HG03575 (cell line): ENCODE measurements around the gene CLCA1.

Experiments used
- ATAC-seq: cut with Tn5 transposase; IDR thresholded peaks from one replicate; pipeline ENCODE4 v1.9.1; 2021; ENCODE audit not compliant: unreplicated experiment, insufficient number of reproducible peaks, low FRiP score; ENCODE audit errors: extremely low read depth

The CLCA1 gene

DNA sequence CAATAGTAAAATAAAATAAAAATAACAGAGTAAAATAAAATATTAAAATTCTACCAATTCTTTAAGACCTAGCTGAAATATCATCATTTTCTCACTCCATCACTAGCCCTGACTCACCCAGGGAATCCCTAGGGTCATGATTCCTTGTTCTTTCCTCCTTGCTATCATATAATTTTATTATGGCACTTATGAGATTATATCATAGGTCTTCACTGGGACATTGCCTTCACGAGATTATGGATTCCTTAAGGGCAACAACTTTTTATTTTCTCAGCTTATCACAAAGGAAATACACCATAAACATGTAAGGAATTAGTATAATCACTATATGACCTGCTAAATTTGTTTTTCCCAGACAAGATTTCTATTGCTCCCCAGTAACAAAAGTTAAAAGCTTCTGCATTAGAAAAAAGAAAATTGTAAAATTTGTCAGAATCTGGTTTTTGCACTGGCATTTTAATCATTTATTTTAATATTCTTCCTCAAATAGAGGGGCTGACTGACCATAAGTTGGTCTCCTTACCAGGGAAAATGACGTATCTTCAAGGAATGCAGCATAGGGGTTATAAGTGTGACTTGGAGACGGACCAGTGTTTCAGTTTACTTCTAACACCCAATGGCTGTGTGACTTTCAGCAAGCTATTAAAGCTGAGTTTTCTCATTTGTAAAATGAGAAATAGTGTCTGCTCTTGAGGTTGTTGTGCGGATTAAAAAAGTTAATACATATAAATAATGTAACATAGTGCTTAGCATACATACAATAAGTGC lies 69.4 kb downstream of the CLCA1 start:
- no peak for ATAC-seq

GRCh38 chr1:86538775-86539174 lies 70.0 kb downstream of the CLCA1 start:
- no peak for ATAC-seq

DNA sequence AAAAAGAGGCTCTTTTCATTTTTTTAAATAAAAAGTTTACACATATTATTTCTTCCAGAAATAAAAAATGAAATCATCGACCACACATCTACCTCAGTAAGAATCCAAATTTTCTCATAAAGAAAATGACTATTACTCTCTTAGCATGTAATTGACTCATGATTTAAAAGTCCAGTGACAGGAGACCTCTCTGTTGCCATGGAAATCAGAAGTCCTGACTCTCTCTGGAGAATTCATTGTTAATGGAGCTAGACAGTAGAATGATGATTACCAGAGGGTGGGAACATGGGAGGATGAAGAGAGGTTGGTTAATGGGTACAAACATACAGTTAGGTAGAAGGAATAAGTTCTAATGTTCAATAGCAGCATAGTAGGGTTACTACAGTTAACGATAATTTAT lies 73.1 kb downstream of the CLCA1 start:
- ATAC-seq = no peak

GRCh38 chr1:86542631-86543030 lies 73.9 kb downstream of the CLCA1 start:
- no peak for ATAC-seq

GRCh38 chr1:86546787-86547221 lies 78.1 kb downstream of the CLCA1 start, which contains the start of gene CLCA4:
TSS of gene CLCA4 (plus strand) at chr1:86547078. CDS start at chr1:86547120, 42 bp downstream.
- ATAC-seq = no peak

DNA sequence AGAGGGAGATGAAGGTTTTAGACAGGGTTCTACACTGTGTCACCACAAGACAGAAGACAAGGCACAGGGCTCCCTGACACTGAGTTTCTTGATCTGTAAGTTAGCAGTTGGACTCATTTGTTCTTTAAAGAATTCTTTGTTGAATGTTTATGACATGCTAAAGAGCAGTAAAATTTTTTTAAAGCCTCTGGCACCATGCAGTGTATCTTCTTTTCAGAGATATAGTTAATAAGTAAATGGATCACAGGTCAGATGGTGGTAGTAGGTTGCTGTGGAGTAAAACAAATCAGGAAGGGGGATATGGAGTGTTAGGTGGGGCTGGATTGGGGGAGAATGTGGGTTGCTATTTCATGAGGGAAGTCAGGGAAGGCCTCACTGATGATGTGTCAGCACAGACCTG lies 80.1 kb downstream of the CLCA1 start:
- ATAC-seq = no peak
